MCF 10A (cell line): ENCODE data around the gene SDC1. TPM values are rescaled to one million over a fixed set of nuclear protein-coding genes. Genes with fewer than 3 reads are reported as not detected.
A peak's percentile ranks its signal among the peaks of the same experiment; 100 is the strongest.

Experiments
- BruUV-seq: library from RNA; stranded (reverse); fragments of 400-500 nt; replicated peaks from 2 replicates; lab custom pipeline; 2021; lab: Mats Ljungman, UMichigan
- CTCF ChIA-PET: fragments of 300-600 bp; sonication (Branson Sonifier 250); formaldehyde crosslinking; extraction: SDS; loops from one replicate; lab custom pipeline; 2021; ENCODE audit warnings: antibody characterized with exemption, inconsistent platforms; lab: Yijun Ruan, JAX
- POLR2A ChIA-PET: fragments of 300-600, 350-650 bp; sonication (Branson Sonifier 250); formaldehyde crosslinking; extraction: SDS; loops from one replicate; lab custom pipeline; 2020; ENCODE audit warnings: antibody characterized with exemption, inconsistent platforms; lab: Yijun Ruan, JAX
- DNase-seq: peaks from one replicate; pipeline ENCODE4 v3.0.0-alpha.2; 2018; ENCODE audit not compliant: unreplicated experiment
- H3K27ac Mint-ChIP-seq: one replicate; pipeline ENCODE4 v1.8.0; 2022; ENCODE audit warnings: mild to moderate bottlenecking, low read depth, mixed read lengths; ENCODE audit not compliant: unreplicated experiment
- H3K27me3 Mint-ChIP-seq: one replicate; pipeline ENCODE4 v1.8.0; 2022; ENCODE audit warnings: mixed read lengths; ENCODE audit not compliant: insufficient read depth, unreplicated experiment
- H3K36me3 Mint-ChIP-seq: one replicate; pipeline ENCODE4 v1.8.0; 2022; ENCODE audit warnings: mild to moderate bottlenecking, moderate library complexity, mixed read lengths; ENCODE audit not compliant: insufficient read depth, unreplicated experiment
- H3K4me1 Mint-ChIP-seq: one replicate; pipeline ENCODE4 v1.8.0; 2022; ENCODE audit warnings: mixed read lengths; ENCODE audit not compliant: insufficient read depth, unreplicated experiment
- H3K4me3 Mint-ChIP-seq: one replicate; pipeline ENCODE4 v1.8.0; 2022; ENCODE audit warnings: mild to moderate bottlenecking, moderate library complexity, mixed read lengths; ENCODE audit not compliant: unreplicated experiment
- H3K9me3 Mint-ChIP-seq: one replicate; pipeline ENCODE4 v1.8.0; 2022; ENCODE audit warnings: mixed read lengths; ENCODE audit not compliant: unreplicated experiment
- CTCF ChIP-seq: fragments of 200-600 bp; IDR thresholded peaks from one replicate; pipeline ENCODE4 v1.8.0; 2022; ENCODE audit warnings: antibody characterized with exemption, mild to moderate bottlenecking; ENCODE audit not compliant: unreplicated experiment
- intact Hi-C: fragments of 100-400 bp; cut with micrococcal nuclease; formaldehyde crosslinking; loops from 2 replicates; pipeline ENCODE4 v1.14.1; 2022
- total RNA-seq: library from RNA; stranded (reverse); gene quantifications from 2 replicates; pipeline ENCODE4 v1.2.3, GENCODE V29; 2022

Gene SDC1
- total RNA-seq, 1 experiment from 2014 or later: 232 TPM

GRCh38 chr2:20198796-20199632, 25.9 kb downstream of the SDC1 start:
- TF ChIP-seq CTCF: no peak
- ChIA-PET POLR2A (interaction anchor here (1.4 kb wide), 1 partner anchor 14 kb away, joined by 4 read pairs; no protein-coding TSS in a partner anchor), CTCF (no interaction called here)
- no peak overlapping the region for H3K4me3 Mint-ChIP-seq
- no peak for DNase-seq
- peaks cover 16% of the 10 kb centered on the region for H3K4me1 Mint-ChIP-seq
- H3K36me3 Mint-ChIP-seq: peaks cover 31% of the 10 kb centered on the region
- BruUV-seq: no TSS peak
- intact Hi-C loops: no loop called here
- no peaks in the 10 kb centered on the region for H3K9me3 Mint-ChIP-seq
- H3K27me3 Mint-ChIP-seq: no peaks in the 10 kb centered on the region
- H3K27ac Mint-ChIP-seq: no peak overlapping the region

GRCh38 chr2:20198001-20198400, 26.9 kb downstream of the SDC1 start:
- DNase-seq: peak; percentile 15
- intact Hi-C loops: no loop called here
- BruUV-seq: no TSS peak

GRCh38 chr2:20197192-20197591, 27.7 kb downstream of the SDC1 start:
- BruUV-seq: no TSS peak
- intact Hi-C loops: no loop called here
- no peak overlapping the region for H3K27ac Mint-ChIP-seq
- peaks cover 16% of the 10 kb centered on the region for H3K4me1 Mint-ChIP-seq
- CTCF ChIA-PET: interaction anchor here (0.6 to 1.8 kb wide), 10 partner anchors 15 to 108 kb away, joined by 3 to 4 read pairs (median 3); no protein-coding TSS in a partner anchor
- DNase-seq: no peak
- POLR2A ChIA-PET: interaction anchor here (1.1 to 1.4 kb wide), 3 partner anchors 10 to 29 kb away, joined by 3 to 5 read pairs (median 4); no protein-coding TSS in a partner anchor
- H3K36me3 Mint-ChIP-seq: peaks cover 19% of the 10 kb centered on the region
- TF ChIP-seq CTCF: no peak
- no peaks in the 10 kb centered on the region for H3K27me3 Mint-ChIP-seq
- H3K4me3 Mint-ChIP-seq: no peak overlapping the region
- H3K9me3 Mint-ChIP-seq: no peaks in the 10 kb centered on the region

More at GRCh38 chr2:20198001-20198400, 26.9 kb downstream of the SDC1 start:
- peaks cover 16% of the 10 kb centered on the region for H3K4me1 Mint-ChIP-seq
- H3K36me3 Mint-ChIP-seq: peaks cover 22% of the 10 kb centered on the region
- no peaks in the 10 kb centered on the region for H3K27me3 Mint-ChIP-seq
- TF ChIP-seq CTCF: no peak
- H3K27ac Mint-ChIP-seq: no peak overlapping the region
- POLR2A ChIA-PET: no interaction called here
- H3K4me3 Mint-ChIP-seq: no peak overlapping the region
- H3K9me3 Mint-ChIP-seq: no peaks in the 10 kb centered on the region
- CTCF ChIA-PET: interaction anchor here (0.8 to 1.8 kb wide), 5 partner anchors 14 to 109 kb away, joined by 3 to 4 read pairs (median 4); no protein-coding TSS in a partner anchor

- BruUV-seq: no TSS peak
- intact Hi-C loops: no loop called here
- CTCF ChIA-PET: interaction anchor here (0.8 to 1.8 kb wide), 8 partner anchors 16 to 94 kb away, joined by 3 to 4 read pairs (median 3); no protein-coding TSS in a partner anchor
Measured at GRCh38 chr2:20196657-20197161, 28.2 kb downstream of the SDC1 start.

More at GRCh38 chr2:20196657-20197161, 28.2 kb downstream of the SDC1 start:
- Mint-ChIP-seq H3K4me1 (peaks cover 16% of the 10 kb centered on the region), H3K4me3 (no peak overlapping the region), H3K9me3 (no peaks in the 10 kb centered on the region), H3K27ac (no peak overlapping the region), H3K36me3 (peaks cover 14% of the 10 kb centered on the region), H3K27me3 (no peaks in the 10 kb centered on the region)
- POLR2A ChIA-PET: interaction anchor here (1.1 to 1.4 kb wide), 3 partner anchors 10 to 29 kb away, joined by 3 to 5 read pairs (median 4); no protein-coding TSS in a partner anchor
- DNase-seq: no peak
- no peak for TF ChIP-seq CTCF
